Embryonic facial prominence (tissue), 1 donor: ENCODE data around the gene TFEB.

ENCODE experiments used
- DNase-seq: peaks from one replicate; pipeline ENCODE4 v3.0.0-alpha.2; 2016; ENCODE audit errors: extremely low spot score

Gene TFEB

DNA sequence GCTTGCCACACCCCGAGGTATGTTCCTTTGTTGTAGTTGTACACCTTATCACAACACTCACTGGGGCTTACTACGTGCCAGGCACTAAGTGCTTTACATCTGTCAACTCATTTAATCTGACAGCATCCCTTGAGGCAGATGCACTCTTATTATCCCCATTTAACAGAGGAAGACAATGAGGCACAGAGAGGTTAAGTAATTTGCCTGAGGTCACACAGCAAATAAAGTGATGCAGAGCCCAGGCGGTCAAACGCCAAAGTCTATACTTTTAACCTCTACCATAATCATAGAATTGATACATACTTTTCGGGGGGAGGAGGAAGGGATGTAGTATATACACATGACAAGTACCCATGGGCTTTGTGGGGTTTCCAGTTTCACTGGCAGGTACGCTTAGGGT, 59.4 kb downstream of the TFEB start:
- DNase-seq: no peak

DNA sequence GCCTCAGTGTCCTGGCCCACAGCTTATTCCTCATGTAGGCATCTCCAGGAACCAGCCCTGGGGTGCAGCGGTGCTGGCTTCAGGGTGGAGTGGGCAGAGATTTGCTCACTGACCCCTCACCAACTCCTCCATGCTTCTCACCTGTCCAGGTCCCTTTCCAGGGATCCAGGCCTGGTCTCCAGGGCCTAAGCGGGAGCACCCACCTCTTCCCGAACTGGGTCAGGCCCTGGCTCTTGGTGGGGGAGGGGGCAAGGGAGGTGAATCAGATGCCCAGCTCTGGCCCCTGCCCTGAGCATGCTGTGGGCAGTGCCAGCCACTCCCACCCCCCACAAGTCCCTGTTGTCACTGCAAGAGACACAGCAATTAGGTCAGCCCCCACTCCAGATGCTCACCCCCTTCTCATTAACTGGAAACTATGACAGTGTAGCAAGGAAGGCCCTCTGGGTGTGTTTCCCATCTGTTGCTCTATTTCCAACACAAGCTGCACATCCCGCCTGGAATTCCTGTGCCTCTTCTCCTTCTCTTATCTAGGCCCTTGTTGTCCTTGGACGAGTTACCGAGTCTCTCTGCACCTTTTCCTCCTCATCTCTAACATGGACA, 60.1 kb downstream of the TFEB start:
- DNase-seq: no peak

DNA sequence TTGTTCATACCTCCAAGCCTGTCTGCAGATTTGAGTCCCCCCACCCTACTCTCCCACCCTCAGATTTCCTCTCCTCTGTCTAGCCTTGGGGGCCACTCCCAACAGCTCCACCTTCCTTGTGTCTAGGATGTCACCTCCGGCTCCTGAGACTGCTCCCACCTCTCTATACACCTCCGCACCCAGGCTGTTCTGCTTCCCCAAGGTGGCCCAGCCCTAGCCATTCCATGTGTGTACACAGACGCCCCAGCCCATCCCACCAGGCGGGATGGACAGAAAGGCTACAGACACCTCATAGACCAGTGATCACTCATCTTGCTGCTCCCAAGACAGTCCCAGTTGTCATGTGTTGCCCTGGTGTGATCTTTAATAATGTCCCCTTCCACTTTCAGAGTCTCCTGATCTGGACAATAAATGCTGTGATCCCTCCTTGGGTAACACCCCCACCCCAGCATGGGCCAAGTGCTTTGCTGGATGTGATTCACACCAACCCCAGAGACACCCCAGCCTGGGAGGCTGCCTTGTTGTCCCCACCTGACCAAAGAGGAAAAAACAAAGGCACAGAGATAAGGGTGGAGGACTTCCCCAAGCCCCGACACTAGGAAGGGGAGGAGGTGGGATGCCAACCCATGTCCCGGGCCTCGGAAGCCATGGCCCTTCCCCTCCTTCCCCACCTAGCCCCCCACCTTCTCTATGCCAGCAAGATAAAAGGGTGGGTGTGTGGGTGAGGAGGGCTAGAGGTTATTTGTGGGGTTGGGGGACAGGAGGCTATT, 61.0 kb downstream of the TFEB start:
- no peak for DNase-seq

DNA sequence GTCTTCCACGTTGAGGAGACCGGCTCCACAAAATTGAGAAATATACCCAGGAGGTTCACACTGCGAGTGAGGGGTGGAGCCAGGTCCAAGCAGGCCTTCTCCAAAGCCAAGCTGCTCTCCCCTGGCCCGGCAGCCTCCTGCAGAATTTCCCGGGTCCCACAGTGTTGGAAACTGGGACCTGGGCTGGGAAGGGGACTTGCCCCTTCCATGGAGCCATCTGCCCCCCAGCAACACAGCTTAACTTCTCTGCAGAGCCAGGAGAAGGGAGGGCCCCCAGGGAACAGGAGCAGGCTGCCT, 61.8 kb downstream of the TFEB start:
- DNase-seq: no peak

DNA sequence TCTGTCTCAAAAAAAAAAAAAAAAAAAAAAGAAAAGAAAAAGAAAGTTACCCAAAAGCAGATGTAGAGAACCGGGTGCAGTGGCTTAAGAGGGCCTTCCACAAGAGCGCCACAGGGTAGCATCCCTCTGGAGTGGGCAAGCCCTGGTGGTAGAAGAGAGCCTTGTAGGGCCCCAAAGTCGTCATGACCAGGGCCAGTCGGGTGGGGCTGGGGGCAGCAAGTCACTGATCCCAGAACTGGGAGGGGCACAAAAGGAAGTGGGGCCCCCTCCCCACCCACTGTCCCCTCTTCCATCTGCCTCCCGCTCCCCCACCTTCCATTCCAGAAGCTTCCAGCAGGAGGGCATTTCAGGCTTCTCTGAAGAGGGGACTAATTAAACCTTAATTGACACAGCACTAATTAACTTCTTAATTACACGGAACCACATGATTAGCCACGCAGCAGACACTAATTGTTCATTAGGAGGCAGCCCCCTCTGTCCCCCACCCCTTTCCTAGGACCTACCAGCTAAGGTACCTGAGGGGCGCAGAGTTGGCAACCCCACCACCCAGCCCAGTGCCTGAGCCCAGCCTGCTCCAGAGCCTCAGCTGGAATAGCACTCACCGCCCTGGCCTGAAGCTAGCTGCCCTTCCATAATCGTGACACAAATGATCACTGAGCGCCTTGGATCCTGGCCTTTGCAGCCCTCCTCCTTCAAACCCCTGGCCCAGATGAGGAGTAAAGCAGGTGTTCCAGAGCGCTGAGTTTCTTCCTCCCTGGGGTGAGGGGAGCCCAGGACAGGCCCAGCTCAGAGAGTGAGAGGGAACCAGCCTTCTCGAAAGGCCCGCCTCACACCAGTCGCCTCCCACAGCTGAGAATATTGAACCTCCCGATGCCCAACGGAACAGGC, 62.3 kb downstream of the TFEB start:
- no peak for DNase-seq

DNA sequence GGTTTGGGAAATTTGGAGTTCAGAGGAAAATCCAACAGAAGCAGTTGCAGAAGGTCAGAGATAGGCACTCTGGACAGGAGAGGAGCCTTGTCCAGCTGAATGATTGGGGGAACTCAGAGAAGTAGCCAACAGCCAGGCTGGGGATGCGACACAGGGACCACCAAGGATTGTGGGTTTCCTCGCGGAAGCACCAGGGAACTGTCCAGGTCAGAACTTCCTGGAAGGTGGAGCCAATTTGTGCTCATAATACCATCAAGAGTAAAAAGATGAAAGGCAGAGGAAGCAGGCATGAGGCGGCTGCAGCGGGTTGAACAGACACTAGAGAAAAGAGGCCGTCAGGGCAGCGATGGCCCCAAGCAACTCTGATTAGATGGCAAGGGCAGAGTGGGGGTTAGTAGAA, 63.4 kb downstream of the TFEB start:
- no peak for DNase-seq

DNA sequence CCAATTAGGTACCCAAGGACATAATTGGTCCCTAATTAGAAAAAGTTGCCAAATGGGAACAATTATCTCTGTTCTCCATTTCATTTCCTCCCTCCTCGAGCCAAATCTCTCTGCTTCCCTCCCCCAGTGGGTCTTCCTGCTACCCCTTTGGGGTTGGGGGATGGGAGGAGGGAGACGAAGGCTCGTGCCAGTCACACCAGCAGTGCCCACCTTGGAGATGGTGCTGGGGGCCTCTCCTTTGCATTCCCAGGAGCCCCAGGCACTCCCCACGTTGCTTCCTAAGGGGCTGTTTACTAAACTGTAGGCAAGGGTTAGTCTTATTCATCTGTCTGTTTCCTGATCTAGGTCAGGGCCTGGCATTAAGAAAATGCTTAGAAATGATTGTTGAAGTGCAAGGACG, 64.0 kb downstream of the TFEB start:
- no peak for DNase-seq

DNA sequence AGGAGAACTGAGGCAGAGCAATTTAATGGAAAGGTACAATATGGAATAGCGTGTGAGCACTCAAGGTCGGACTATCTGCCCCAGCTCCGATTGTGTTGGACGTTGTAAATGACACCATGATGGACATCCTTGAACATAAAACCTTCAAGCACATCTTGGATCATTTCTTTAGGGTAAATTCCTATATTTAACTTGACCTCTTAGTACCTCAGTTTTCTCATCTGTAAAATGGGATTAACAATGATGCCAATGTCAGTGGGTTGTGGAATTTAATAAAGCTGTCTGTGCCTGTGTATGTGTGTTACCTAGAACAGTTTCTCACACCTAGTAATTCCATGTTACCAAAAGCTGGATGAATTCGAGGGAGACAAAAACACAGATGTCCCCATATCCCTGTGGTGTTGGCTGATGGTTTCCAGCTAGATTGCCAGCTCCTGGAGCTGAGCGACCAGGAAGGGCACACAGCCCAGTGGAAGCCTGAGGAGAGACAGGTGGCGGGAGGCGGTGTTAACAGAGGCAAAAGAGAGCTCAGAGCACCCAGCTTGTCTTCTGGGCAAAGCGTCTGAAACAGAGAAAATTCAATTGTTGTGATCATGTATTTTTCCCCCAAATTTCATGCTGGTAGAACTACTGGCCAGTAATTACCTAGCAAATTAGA, 64.6 kb downstream of the TFEB start:
- no peak for DNase-seq

DNA sequence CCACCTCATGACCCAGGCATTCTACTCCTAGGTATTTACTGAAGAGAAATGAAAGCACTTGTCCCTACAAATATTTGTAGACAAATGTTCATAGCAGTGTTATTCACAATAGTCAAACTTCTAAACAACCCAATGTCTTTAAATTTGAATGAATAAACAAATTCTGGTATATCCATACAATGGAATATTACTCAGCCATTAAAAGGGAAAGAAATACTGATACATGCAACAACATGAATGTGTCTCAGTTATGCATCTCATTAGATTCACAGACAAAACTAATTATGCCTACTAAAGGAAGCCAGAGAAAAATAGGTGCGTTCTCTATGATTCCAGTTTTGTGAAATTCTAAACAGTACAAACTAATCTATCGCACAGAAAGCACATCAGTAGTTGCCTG, 66.4 kb downstream of the TFEB start:
- DNase-seq: no peak

DNA sequence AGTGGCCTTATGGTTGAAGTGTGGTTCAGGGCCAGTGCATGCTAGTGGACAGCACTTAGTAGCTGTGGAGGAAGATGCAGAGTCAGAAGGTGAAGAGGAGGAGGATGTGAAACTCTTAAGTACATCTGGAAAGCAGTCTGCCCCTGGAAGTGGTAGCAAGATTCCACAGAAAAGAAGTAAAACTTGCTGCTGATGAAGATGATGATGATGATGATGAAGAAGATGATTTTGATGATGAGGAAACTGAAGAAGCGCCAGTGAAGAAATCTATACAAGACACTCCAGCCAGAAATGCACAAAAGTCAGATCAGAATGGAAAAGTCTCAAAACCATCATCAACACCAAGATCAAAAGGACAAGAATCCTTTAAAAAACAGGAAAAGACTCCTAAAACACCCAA, 68.2 kb downstream of the TFEB start:
- DNase-seq: no peak

DNA sequence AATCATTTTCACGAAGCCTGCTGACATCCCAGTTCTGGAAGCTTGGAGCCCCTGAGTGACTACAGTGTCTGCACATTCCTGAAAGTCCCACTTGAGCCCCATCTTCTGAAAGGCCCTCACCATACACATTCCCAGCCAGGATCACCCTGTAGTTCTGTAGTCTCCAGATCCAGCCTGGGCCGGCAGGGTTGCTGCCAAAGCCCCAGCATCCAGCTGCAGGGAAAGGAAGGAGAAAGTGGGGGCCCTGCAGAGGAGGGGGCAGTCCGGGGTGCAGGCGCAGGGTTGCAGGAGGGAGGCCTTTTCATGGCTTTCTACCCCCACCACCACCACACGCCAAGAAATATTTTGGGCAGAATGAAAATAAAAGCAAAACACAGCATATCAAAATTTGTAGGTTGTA, 71.1 kb downstream of the TFEB start:
- no peak for DNase-seq

DNA sequence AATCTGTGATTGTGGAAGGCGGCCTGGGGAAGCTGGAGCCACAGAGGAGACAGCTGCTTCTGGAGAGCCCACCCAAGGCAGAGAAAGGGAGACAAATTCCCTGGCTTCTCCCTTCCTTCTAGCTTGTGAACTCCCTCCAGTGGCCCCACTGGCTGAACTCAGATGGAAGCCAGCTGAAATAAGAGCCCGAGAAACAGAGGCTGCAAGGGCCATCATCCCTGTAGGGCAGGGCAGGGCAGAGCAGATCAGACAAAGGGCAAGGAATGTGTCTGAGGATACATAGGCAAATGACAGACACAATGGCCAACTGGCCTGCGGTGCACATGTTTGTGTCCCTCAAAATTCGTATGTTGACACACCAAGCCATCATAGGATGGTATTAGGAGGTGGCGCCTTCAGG, 71.8 kb downstream of the TFEB start:
- DNase-seq: no peak

DNA sequence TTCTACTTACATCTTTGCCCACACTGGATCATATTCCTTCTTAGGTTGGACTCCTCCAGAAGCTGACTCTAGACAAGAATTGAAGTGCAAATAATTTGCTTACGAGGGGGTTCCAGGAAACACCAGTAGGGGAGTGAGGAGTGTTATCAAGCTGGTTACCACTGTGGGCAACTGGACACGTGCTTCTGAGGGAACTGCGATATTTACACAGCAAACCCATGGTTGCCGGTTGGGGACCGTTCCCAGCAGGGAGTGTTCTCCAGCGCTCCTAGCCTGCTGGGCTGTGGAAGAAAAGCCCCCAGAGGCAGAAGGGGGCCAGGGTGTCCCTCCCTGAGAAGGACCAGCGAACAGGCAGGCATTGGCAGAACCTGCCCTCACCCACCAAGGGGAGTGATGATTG, 75.5 kb downstream of the TFEB start:
- DNase-seq: no peak

DNA sequence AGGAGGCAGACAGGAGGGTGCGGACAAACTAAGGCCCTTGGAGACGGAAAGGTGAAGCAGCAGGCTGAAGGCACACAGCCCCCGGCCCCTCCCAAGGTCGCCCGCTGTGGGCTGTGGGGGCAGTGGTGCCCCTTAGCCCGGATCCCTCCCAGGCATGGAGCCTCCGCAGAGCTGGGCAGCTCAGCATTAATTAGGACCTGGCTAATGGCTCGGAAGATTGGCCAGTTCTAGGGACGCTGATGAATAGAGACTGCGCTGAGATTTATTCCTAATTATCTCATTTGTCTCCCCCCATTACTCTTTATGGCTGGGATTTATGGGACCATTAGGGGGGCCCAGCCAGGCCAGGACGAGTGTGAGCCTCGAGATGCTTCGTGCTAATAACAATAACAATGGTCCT, 76.8 kb downstream of the TFEB start:
- DNase-seq: no peak

DNA sequence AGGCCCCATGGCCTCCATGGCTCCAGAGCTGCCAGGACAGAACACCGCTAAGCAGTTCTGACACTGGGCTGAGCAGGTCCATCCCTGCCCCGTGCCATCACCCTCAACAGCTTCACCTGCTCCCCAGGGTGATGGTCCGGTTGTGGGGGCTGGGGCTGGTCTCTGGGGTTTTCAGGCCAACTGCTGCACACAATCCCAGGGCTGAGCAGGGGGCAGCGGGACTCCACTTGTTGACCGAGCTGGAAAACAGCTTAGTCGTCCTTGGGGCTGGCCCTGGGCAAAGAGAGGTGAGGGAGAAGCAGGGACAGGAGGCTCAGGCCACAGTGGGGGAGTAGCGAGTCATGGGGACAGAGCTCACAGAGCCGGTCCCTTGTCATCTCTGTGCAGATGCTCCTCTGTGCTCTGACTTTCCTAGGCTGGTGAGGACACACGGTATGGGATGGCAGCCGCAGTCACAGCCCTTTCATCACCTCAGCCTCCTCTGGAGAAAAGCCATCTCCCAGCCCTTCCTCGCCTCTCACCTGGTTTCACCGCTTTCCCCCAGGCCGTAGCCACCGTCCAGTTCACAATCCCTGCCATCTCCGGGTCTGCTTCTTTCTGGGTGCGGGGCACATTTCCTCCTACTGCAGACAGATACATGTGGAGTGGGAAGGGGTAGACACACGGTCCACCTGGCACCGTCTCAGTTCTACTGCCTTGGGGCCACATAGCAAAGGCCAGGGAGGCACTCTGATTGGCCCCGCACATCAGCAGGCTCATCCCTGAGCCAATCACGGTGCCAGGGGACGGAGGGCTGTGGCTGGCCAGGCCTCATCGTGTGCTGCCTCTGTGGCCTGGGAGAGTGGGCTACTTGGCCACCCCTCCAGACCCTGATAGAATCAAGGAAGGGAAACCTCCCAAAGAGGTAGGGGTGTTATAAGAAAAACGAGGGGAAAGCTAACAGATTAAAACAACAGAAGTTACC, 78.0 kb downstream of the TFEB start:
- DNase-seq: no peak

DNA sequence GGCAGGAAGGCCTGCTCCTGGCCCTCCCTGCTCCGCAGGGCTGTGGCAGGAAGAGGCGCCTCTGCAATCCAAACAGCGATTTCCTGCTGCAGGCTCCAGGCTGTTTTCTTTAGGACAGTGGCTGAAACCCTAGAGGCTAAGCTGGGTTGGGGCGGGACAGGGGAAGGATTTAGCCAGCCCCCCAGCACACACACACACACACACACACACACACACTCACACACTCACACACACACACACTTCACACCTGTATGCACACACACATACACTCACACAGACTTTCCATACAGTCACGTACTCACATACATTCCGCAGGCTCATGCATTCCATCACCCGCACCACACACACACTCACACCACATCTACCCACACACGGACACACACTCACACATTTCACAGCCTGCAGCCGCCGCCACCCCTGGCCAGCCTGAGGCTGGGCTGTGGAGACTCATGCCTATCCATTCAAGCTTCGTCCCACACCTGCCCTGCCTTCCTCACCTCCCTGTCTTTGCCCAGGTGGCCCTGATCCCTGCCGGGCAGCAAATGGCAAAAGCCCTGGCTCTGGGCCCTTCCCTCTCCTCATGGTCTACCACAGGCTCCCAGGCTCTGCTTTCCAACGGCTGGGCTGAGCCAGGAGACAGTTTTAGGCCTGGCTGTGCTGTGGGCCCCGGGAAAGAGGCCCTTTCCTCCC, 79.3 kb downstream of the TFEB start:
- DNase-seq: peak; percentile 47

DNA sequence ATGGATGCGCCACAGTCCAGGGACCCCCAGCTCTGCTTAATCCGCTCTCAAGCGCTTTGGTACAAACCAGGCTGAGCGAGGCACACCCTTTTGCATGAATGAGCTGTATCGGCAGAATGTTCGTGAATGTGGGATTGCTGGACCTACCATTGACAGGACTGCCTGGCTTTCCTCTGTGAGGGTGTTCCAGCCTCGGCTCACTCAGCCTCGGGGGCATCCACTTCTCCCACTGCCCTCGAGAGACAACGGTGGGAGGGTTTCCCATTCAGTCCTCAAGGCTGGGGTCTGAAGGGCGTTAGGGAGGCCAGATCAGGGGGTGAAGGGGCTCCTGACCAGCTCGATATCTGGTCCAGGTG, 79.8 kb downstream of the TFEB start:
- DNase-seq: no peak

DNA sequence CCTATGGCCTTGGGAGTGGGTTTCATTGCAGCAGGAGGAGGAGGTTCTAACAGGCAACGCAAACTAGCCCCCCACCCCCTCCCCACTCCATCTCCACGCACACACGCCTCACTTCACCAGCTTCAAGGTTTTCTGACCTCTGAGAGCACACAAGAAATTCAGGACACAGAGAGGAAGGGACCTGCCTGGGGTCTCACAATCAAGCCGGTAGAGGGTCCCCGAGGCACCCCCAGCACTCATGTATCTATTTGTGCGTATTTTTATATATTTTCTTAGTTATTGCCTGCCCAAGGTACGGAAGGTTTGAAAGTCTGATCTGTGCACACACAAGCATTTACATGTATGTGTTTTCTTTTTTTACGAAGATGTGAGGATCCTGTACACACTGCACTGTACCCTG, 80.2 kb downstream of the TFEB start:
- no peak for DNase-seq

DNA sequence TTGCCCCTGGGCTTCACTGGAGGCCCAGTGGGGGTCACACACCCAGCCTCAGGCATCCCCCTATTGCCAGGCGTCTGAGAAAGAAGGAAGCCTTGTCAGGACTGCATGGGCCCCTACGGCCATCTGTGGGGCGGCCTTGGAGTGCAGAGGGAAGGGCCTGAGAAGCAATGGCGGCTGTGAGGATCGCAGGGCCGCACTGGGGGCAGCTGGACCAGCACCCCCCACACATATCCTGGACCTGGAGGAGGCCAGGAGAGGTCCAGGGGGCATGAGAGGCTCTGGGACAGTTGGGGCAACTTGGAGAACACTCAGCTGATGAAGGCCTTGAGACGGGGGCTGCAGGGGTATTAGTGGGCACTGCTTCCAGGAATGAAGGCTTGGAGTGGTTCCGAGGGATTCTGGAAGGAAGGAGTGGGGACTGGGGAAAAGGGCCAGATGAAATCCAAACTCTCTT, 80.7 kb downstream of the TFEB start:
- no peak for DNase-seq

DNA sequence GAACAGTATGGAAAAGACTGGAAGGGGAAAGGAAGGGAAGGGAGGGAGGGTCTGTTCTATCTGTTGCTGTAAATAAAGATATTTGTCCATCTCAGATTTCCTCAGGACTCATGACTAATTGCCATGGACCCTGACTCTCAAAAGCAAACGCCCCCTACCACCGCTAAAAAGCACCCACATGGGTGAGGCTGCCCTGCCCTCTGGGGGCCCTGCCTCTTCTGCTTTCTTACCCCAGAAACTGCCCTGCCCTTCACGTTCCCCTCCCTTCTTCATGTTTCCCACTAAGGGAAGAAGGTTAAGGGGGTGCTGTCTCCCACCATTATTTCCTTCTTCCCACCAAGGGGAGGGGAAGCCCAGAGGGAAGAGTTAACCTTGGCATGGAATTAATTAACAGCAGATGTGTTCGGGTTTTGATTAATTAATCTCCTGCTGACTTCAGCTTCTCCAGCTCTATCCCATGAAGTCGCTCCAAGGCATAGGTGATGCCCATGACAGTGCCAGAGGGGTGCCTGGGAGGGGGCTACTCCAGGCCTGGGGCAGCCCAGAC, 81.2 kb downstream of the TFEB start:
- no peak for DNase-seq
